Endothelial cell (in vitro differentiated cells): ENCODE data around the gene HDAC7. TPM values are rescaled to one million over a fixed set of nuclear protein-coding genes. Genes with fewer than 3 reads are reported as not detected.

Experiments used
- DNase-seq: peaks from one replicate; pipeline ENCODE4 v3.0.0; 2021; ENCODE audit warnings: low spot score
- H3K27ac Mint-ChIP-seq: one replicate; pipeline ENCODE4 v1.8.0; 2021; ENCODE audit warnings: mixed read lengths, inconsistent platforms; ENCODE audit not compliant: unreplicated experiment
- H3K27me3 Mint-ChIP-seq: one replicate; pipeline ENCODE4 v1.8.0; 2021; ENCODE audit warnings: mild to moderate bottlenecking, moderate library complexity, mixed read lengths, inconsistent platforms; ENCODE audit not compliant: unreplicated experiment
- H3K36me3 Mint-ChIP-seq: one replicate; pipeline ENCODE4 v1.8.0; 2021; ENCODE audit warnings: mild to moderate bottlenecking, low read depth, mixed read lengths, inconsistent platforms; ENCODE audit not compliant: unreplicated experiment
- H3K4me1 Mint-ChIP-seq: one replicate; pipeline ENCODE4 v1.8.0; 2021; ENCODE audit warnings: mild to moderate bottlenecking, mixed read lengths, inconsistent platforms; ENCODE audit not compliant: unreplicated experiment
- H3K4me3 Mint-ChIP-seq: one replicate; pipeline ENCODE4 v1.8.0; 2021; ENCODE audit warnings: mild to moderate bottlenecking, mixed read lengths, inconsistent platforms; ENCODE audit not compliant: unreplicated experiment
- H3K9me3 Mint-ChIP-seq: one replicate; pipeline ENCODE4 v1.8.0; 2021; ENCODE audit warnings: mixed read lengths, inconsistent platforms; ENCODE audit not compliant: unreplicated experiment
- total RNA-seq: library from RNA; stranded (reverse); fragmentation: NEBNext Ultra II Directional; extraction: Animal tissue kit (Norgen Biotek cat#: 25700); gene quantifications from one replicate; pipeline ENCODE4 v1.2.1, GENCODE V29; 2021; ENCODE audit not compliant: unreplicated experiment
- TF ChIP-seq, protein P1 (sequence below): fragments of 200-600 bp; sonication (generic); IDR thresholded peaks from one replicate; pipeline ENCODE4 v1.5.0; 2021; ENCODE audit warnings: antibody characterized with exemption; ENCODE audit not compliant: unreplicated experiment

The HDAC7 gene
- total RNA-seq, 1 donor from 2014 or later, result 387 TPM

- no peak for DNase-seq
- Mint-ChIP-seq H3K27ac (no peak overlapping the region), H3K36me3 (no peaks in the 10 kb centered on the region), H3K27me3 (peaks cover 25% of the 10 kb centered on the region), H3K4me1 (peaks cover 71% of the 10 kb centered on the region), H3K9me3 (no peaks in the 10 kb centered on the region), H3K4me3 (no peak overlapping the region)
- TF ChIP-seq, protein P1, sequence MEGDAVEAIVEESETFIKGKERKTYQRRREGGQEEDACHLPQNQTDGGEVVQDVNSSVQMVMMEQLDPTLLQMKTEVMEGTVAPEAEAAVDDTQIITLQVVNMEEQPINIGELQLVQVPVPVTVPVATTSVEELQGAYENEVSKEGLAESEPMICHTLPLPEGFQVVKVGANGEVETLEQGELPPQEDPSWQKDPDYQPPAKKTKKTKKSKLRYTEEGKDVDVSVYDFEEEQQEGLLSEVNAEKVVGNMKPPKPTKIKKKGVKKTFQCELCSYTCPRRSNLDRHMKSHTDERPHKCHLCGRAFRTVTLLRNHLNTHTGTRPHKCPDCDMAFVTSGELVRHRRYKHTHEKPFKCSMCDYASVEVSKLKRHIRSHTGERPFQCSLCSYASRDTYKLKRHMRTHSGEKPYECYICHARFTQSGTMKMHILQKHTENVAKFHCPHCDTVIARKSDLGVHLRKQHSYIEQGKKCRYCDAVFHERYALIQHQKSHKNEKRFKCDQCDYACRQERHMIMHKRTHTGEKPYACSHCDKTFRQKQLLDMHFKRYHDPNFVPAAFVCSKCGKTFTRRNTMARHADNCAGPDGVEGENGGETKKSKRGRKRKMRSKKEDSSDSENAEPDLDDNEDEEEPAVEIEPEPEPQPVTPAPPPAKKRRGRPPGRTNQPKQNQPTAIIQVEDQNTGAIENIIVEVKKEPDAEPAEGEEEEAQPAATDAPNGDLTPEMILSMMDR, result no peak
Observed at GRCh38 chr12:47825173-47825639, 5.5 kb upstream of the HDAC7 start.

DNA sequence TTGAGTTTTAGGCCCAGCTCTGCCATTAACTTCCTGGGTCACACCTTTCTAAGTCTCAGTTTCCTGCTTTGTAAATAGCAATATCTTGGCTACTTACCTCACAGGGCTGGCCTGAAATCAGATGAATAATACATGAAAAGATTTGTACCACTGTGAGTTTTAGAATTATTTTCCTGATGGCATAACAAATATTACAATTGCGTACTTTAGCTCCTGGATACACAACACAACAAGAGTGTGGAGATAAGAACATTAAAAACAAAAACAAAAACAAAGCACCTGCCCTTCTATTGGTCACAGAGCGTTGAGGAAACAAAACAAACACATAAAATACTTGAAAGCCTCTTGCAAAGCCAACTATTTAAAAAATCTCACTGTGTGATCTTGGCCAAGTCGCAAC, 4.9 kb upstream of the HDAC7 start:
- no peak for DNase-seq
- Mint-ChIP-seq H3K9me3 (no peaks in the 10 kb centered on the region), H3K27ac (peak overlapping the region; percentile 51), H3K4me3 (no peak overlapping the region), H3K36me3 (no peaks in the 10 kb centered on the region), H3K4me1 (peaks cover 72% of the 10 kb centered on the region), H3K27me3 (peaks cover 26% of the 10 kb centered on the region)
- TF ChIP-seq, protein P1, result no peak

DNA sequence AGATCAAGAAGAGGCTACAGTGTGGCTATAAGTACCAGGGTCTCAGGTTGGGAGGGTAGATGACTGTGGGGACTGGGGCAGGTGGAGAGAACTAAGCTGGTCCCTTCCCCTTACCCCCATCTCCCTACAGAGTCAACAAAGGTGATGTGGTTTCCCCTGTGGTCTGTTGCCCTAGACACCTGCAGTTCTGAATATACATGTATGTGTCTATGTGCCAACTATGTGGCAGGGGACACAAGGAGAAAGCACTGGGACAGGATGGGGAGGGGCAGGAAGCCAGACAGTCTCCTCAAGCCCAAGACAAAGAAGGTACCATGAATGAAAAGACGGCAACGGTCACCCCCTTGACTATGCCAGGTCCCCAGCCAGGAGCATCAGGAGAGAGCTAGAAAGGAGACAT, 4.5 kb upstream of the HDAC7 start:
- no peaks in the 10 kb centered on the region for H3K9me3 Mint-ChIP-seq
- H3K36me3 Mint-ChIP-seq, result no peaks in the 10 kb centered on the region
- H3K27ac Mint-ChIP-seq, result no peak overlapping the region
- no peak overlapping the region for H3K4me3 Mint-ChIP-seq
- TF ChIP-seq, protein P1, result no peak
- no peak for DNase-seq
- peaks cover 26% of the 10 kb centered on the region for H3K27me3 Mint-ChIP-seq
- peaks cover 67% of the 10 kb centered on the region for H3K4me1 Mint-ChIP-seq

GRCh38 chr12:47823422-47824086, 3.9 kb upstream of the HDAC7 start:
- Mint-ChIP-seq H3K36me3 (peaks cover under 1% of the 10 kb centered on the region), H3K27me3 (peaks cover 29% of the 10 kb centered on the region), H3K27ac (peak overlapping the region; percentile 61), H3K4me3 (no peak overlapping the region), H3K4me1 (peaks cover 61% of the 10 kb centered on the region), H3K9me3 (no peaks in the 10 kb centered on the region)
- DNase-seq, result no peak
- TF ChIP-seq, protein P1, result no peak

DNA sequence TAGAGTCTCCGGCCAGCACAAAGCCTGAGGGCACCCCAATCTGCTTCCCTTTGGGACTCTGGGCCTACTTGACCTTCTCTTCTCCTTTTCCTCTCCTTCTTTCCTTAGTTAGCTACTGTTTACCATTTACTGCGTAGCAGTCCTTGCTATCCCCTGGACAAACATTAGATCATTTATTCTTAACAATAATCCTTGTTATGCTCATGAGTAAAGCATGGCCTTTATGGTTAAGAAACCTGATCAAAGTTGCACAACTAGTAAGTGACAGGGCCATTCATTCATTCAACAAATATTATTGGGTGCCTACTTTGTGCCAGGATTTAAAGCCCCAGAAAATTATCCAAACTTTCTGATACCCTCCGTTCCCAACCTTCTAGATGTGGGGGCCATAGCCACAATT, 3.2 kb upstream of the HDAC7 start:
- peaks cover 61% of the 10 kb centered on the region for H3K4me1 Mint-ChIP-seq
- H3K27me3 Mint-ChIP-seq, result peaks cover 36% of the 10 kb centered on the region
- TF ChIP-seq, protein P1, result no peak
- no peaks in the 10 kb centered on the region for H3K9me3 Mint-ChIP-seq
- H3K4me3 Mint-ChIP-seq, result no peak overlapping the region
- peaks cover 8% of the 10 kb centered on the region for H3K36me3 Mint-ChIP-seq
- no peak for DNase-seq
- peak overlapping the region; percentile 72 for H3K27ac Mint-ChIP-seq
